HCT116 (cell line): ENCODE measurements around the gene TNC. TPM values are rescaled to one million over a fixed set of nuclear protein-coding genes. Genes with fewer than 3 reads are reported as not detected.

ENCODE experiments used
- ATAC-seq: fragments of 200-7000 bp; cut with Tn5 transposase; 2 replicates; pipeline ENCODE4 v1.9.1; 2020; ENCODE audit warnings: mild to moderate bottlenecking, moderate library complexity
- BruUV-seq: library from RNA; stranded (reverse); fragments of 400-500 nt; replicated peaks from 2 replicates; lab custom pipeline; 2021; lab: Mats Ljungman, UMichigan
- CTCF ChIA-PET: fragments of 300-600 bp; sonication (Branson Sonifier 250); formaldehyde crosslinking; loops from one replicate; lab custom pipeline; 2021; ENCODE audit warnings: antibody characterized with exemption; lab: Charles Lee
- POLR2A ChIA-PET: fragments of 300-600, 350-600 bp; sonication (Branson Sonifier 250); formaldehyde crosslinking; loops from one replicate; lab custom pipeline; 2021; ENCODE audit warnings: antibody characterized with exemption; lab: Charles Lee
- RAD21 ChIA-PET, 2 experiments: fragments of 300-600 bp; sonication (Branson Sonifier 250); formaldehyde crosslinking; loops; one replicate each; lab custom pipeline; 2023; ENCODE audit warnings: low total read pairs in 2 of 2; ENCODE audit not compliant: uncharacterized antibody in 2 of 2, unreplicated experiment in 2 of 2, low non-redundant PET in 1 of 2; lab: Charles Lee
- DNase-seq: peaks from one replicate; pipeline ENCODE4 v3.0.0-alpha.2; 2010; ENCODE audit warnings: low read depth, low spot score
- H2AFZ ChIP-seq: fragments of 200-600 bp; shearing (Covaris generic), sonication (generic); 2 replicates; pipeline ENCODE4 v1.6.1; 2017; ENCODE audit warnings: low read depth, mixed run types, mixed read lengths, antibody characterized with exemption, low read length; ENCODE audit not compliant: poor library complexity, severe bottlenecking
- H3K27ac ChIP-seq: 2 replicates; pipeline ENCODE4 v1.5.1; 2012; ENCODE audit warnings: low read depth, low read length
- H3K27me3 ChIP-seq: fragments of 200-600 bp; sonication (generic); 2 replicates; pipeline ENCODE4 v1.6.1; 2016; ENCODE audit warnings: mixed run types, low read length, mixed read lengths; ENCODE audit not compliant: insufficient read depth
- H3K36me3 ChIP-seq, 2 experiments: fragments of 200-500 bp in 1 of 2; fragments of 200-600 bp in 1 of 2; sonication (Bioruptor generic) in 1 of 2; sonication (generic) in 1 of 2; 2 replicates each; pipeline versions ENCODE4 v1.5.1 to v1.6.1; 2014 to 2016; ENCODE audit warnings: low read length in 2 of 2, inconsistent platforms in 1 of 2, mixed read lengths in 1 of 2, mixed run types in 1 of 2; ENCODE audit not compliant: insufficient read depth in 2 of 2, control insufficient read depth in 1 of 2
- H3K4me1 ChIP-seq, 2 experiments: fragments of 200-600 bp in 1 of 2; sonication (generic) in 1 of 2; 2 replicates each; pipeline versions ENCODE4 v1.5.1 to v1.6.1; 2012 to 2017; ENCODE audit warnings: low read length in 2 of 2, inconsistent platforms in 1 of 2, mild to moderate bottlenecking in 1 of 2, mixed read lengths in 1 of 2, mixed run types in 1 of 2, moderate library complexity in 1 of 2; ENCODE audit not compliant: insufficient read depth in 2 of 2, control insufficient read depth in 1 of 2
- H3K4me2 ChIP-seq: fragments of 200-600 bp; sonication (generic); 2 replicates; pipeline ENCODE4 v1.6.1; 2017; ENCODE audit warnings: mixed run types, low read length, mixed read lengths
- H3K4me3 ChIP-seq, 2 experiments: fragments of 200-600 bp in 1 of 2; sonication (generic) in 1 of 2; replicated peaks in 1 of 2; 2 replicates each; pipeline ENCODE4 v1.5.1; 2011 to 2016; ENCODE audit warnings: low read length in 2 of 2, control low read depth in 1 of 2, low read depth in 1 of 2, mild to moderate bottlenecking in 1 of 2, mixed read lengths in 1 of 2, mixed run types in 1 of 2
- H3K79me2 ChIP-seq: fragments of 200-600 bp; sonication (generic); 2 replicates; pipeline ENCODE4 v1.6.1; 2017; ENCODE audit warnings: mild to moderate bottlenecking, mixed run types, low read length, moderate library complexity, mixed read lengths; ENCODE audit not compliant: insufficient read depth
- H3K9ac ChIP-seq: fragments of 200-600 bp; sonication (generic); 2 replicates; pipeline ENCODE4 v1.6.1; 2016; ENCODE audit warnings: low read length, mixed read lengths
- H3K9me2 ChIP-seq: fragments of 200-600 bp; sonication (generic), shearing (Covaris generic); 2 replicates; pipeline ENCODE4 v1.6.1; 2017; ENCODE audit warnings: mixed run types, mild to moderate bottlenecking, moderate library complexity; ENCODE audit not compliant: insufficient read depth
- H3K9me3 ChIP-seq, 2 experiments: fragments of 200-500 bp in 1 of 2; fragments of 200-600 bp in 1 of 2; sonication (Bioruptor generic) in 1 of 2; sonication (generic) in 1 of 2; 2 replicates each; pipeline ENCODE4 v1.6.1; 2014 to 2017; ENCODE audit warnings: low read length in 2 of 2, mixed read lengths in 2 of 2, inconsistent platforms in 1 of 2, low read depth in 1 of 2, mild to moderate bottlenecking in 1 of 2, mixed run types in 1 of 2, moderate library complexity in 1 of 2; ENCODE audit not compliant: control insufficient read depth in 1 of 2, insufficient read depth in 1 of 2
- H4K20me1 ChIP-seq: fragments of 200-600 bp; sonication (generic), shearing (Covaris generic); 2 replicates; pipeline ENCODE4 v1.6.1; 2017; ENCODE audit warnings: mixed run types, mild to moderate bottlenecking, moderate library complexity; ENCODE audit not compliant: insufficient read depth
- CBX3 ChIP-seq: IDR thresholded peaks from 2 replicates; pipeline ENCODE4 v1.6.1; 2012; ENCODE audit warnings: low read depth
- EGR1 ChIP-seq: IDR thresholded peaks from 2 replicates; pipeline ENCODE4 v1.6.1; 2012; ENCODE audit warnings: low read depth
- ELF1 ChIP-seq: IDR thresholded peaks from 2 replicates; pipeline ENCODE4 v1.6.1; 2012; ENCODE audit warnings: low read depth, borderline replicate concordance
- EZH2 ChIP-seq: fragments of 200-600 bp; sonication (generic); IDR thresholded peaks from 2 replicates; pipeline ENCODE4 v1.6.1; 2017; ENCODE audit warnings: antibody characterized with exemption, mixed run types
- EZH2phosphoT487 ChIP-seq: fragments of 200-600 bp; IDR thresholded peaks from 2 replicates; pipeline ENCODE4 v1.6.1; 2018; ENCODE audit warnings: antibody characterized with exemption, borderline replicate concordance
- FOSL1 ChIP-seq: IDR thresholded peaks from 2 replicates; pipeline ENCODE4 v1.6.1; 2012; ENCODE audit warnings: low read depth
- MAX ChIP-seq: IDR thresholded peaks from 2 replicates; pipeline ENCODE4 v1.6.1; 2012
- POLR2A ChIP-seq: IDR thresholded peaks from 2 replicates; pipeline ENCODE4 v1.7.0; 2011; ENCODE audit warnings: borderline replicate concordance; ENCODE audit not compliant: insufficient read depth, insufficient read length; ENCODE audit errors: extremely low read depth
- POLR2AphosphoS5 ChIP-seq: IDR thresholded peaks from 2 replicates; pipeline ENCODE4 v1.6.1; 2011; ENCODE audit warnings: mild to moderate bottlenecking, low read depth, low read length, moderate library complexity
- REST ChIP-seq: IDR thresholded peaks from 2 replicates; pipeline ENCODE4 v1.6.1; 2012; ENCODE audit warnings: low read depth
- SIN3A ChIP-seq: IDR thresholded peaks from 2 replicates; pipeline ENCODE4 v1.6.1; 2012; ENCODE audit warnings: low read depth
- SP1 ChIP-seq: IDR thresholded peaks from 2 replicates; pipeline ENCODE4 v1.6.1; 2012; ENCODE audit warnings: low read depth
- TCF7L2 ChIP-seq: IDR thresholded peaks from 2 replicates; pipeline ENCODE4 v1.7.0; 2011; ENCODE audit warnings: borderline replicate concordance, inconsistent platforms; ENCODE audit not compliant: insufficient read depth, insufficient read length; ENCODE audit errors: extremely low read depth
- YY1 ChIP-seq: IDR thresholded peaks from 2 replicates; pipeline ENCODE4 v1.6.1; 2011; ENCODE audit warnings: low read length, low read depth, moderate library complexity, mild to moderate bottlenecking; ENCODE audit not compliant: insufficient replicate concordance; ENCODE audit errors: extremely low read depth
- ZNF274 ChIP-seq: fragments of 200-500 bp; sonication (Bioruptor generic); IDR thresholded peaks from 2 replicates; pipeline ENCODE4 v1.6.1; 2014; ENCODE audit warnings: mild to moderate bottlenecking, low read depth, low read length, inconsistent platforms
- intact Hi-C: fragments of 100-400 bp; cut with micrococcal nuclease; formaldehyde crosslinking; loops from 2 replicates; pipeline ENCODE4 v1.10.0; 2022
- total RNA-seq: library from RNA; stranded (reverse); gene quantifications from one replicate; pipeline ENCODE4 v1.2.1, GENCODE V29; 2021; ENCODE audit not compliant: unreplicated experiment
- TF ChIP-seq, protein P1 (sequence below): IDR thresholded peaks from 2 replicates; pipeline ENCODE4 v1.6.1; 2012

The TNC gene
- total RNA-seq, 1 experiment from 2014 or later: 0.49 TPM

GRCh38 chr9:114973216-114973615 is 144.7 kb downstream of the TNC start:
- H4K20me1 ChIP-seq: no peaks in the 10 kb centered on the region
- H3K36me3 ChIP-seq: no peaks in the 10 kb centered on the region
- ChIA-PET POLR2A (no interaction called here), RAD21 (no interaction called here), CTCF (no interaction called here)
- no peaks in the 10 kb centered on the region for H3K9me3 ChIP-seq
- intact Hi-C loops: no loop called here
- no peak for DNase-seq
- no peak overlapping the region for H3K4me2 ChIP-seq
- no peak overlapping the region for H3K27ac ChIP-seq
- H2AFZ ChIP-seq: no peak overlapping the region
- no peaks in the 10 kb centered on the region for H3K79me2 ChIP-seq
- H3K9ac ChIP-seq: no peak overlapping the region
- no peaks in the 10 kb centered on the region for H3K4me1 ChIP-seq
- no peak overlapping the region for H3K4me3 ChIP-seq
- no peak for ATAC-seq
- no TSS peak for BruUV-seq
- H3K27me3 ChIP-seq: no peaks in the 10 kb centered on the region; the same call in none of the 2 replicates
- H3K9me2 ChIP-seq: no peaks in the 10 kb centered on the region
- TF ChIP-seq FOSL1 (no peak), EGR1 (no peak), MAX (no peak), REST (no peak), SIN3A (no peak), EZH2 (no peak), ZNF274 (no peak), POLR2A (no peak), POLR2AphosphoS5 (no peak), EZH2phosphoT487 (no peak), YY1 (no peak), CBX3 (no peak), SP1 (no peak), ELF1 (no peak), TCF7L2 (no peak)
- TF ChIP-seq, protein P1, sequence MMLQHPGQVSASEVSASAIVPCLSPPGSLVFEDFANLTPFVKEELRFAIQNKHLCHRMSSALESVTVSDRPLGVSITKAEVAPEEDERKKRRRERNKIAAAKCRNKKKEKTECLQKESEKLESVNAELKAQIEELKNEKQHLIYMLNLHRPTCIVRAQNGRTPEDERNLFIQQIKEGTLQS: no peak
